Measurements from ENCODE around the gene ENOX2. TPM values are rescaled to one million over a fixed set of nuclear protein-coding genes. Genes with fewer than 3 reads are reported as not detected.

The ENOX2 gene
- total RNA-seq, 1 donor from 2014 or later, result 13.6 TPM

GRCh38 chrX:130895299-130895698 lies 7.7 kb downstream of the ENOX2 start:
- DNase-seq (ENCODE audit: extremely low spot score, unreplicated experiment), result no peak

GRCh38 chrX:130893356-130894085 lies 9.5 kb downstream of the ENOX2 start:
- no peaks in the 10 kb centered on the region for H3K9me3 Mint-ChIP-seq (ENCODE audit: unreplicated experiment)
- DNase-seq (ENCODE audit: extremely low spot score, unreplicated experiment), result no peak
- H3K27ac Mint-ChIP-seq (ENCODE audit: unreplicated experiment), result peak overlapping the region; percentile 19
- H3K36me3 Mint-ChIP-seq (ENCODE audit: unreplicated experiment), result no peaks in the 10 kb centered on the region
- no peak for TF ChIP-seq CTCF (IDR thresholded peaks at IDR 0.05)
- no peak overlapping the region for H3K4me3 Mint-ChIP-seq (ENCODE audit: unreplicated experiment)
- peaks cover 42% of the 10 kb centered on the region for H3K4me1 Mint-ChIP-seq (ENCODE audit: unreplicated experiment)
- no peaks in the 10 kb centered on the region for H3K27me3 Mint-ChIP-seq (ENCODE audit: unreplicated experiment)

More at GRCh38 chrX:130895299-130895698, 7.7 kb downstream of the ENOX2 start:
- Mint-ChIP-seq H3K9me3 (ENCODE audit: unreplicated experiment) (no peaks in the 10 kb centered on the region), H3K27me3 (ENCODE audit: unreplicated experiment) (no peaks in the 10 kb centered on the region), H3K36me3 (ENCODE audit: unreplicated experiment) (no peaks in the 10 kb centered on the region), H3K4me1 (ENCODE audit: unreplicated experiment) (peaks cover 30% of the 10 kb centered on the region), H3K4me3 (ENCODE audit: unreplicated experiment) (no peak overlapping the region), H3K27ac (ENCODE audit: unreplicated experiment) (no peak overlapping the region)
- no peak for TF ChIP-seq CTCF (IDR thresholded peaks at IDR 0.05)

- Mint-ChIP-seq H3K4me3 (ENCODE audit: unreplicated experiment) (no peak overlapping the region), H3K36me3 (ENCODE audit: unreplicated experiment) (no peaks in the 10 kb centered on the region), H3K4me1 (ENCODE audit: unreplicated experiment) (peaks cover 17% of the 10 kb centered on the region), H3K27me3 (ENCODE audit: unreplicated experiment) (no peaks in the 10 kb centered on the region), H3K9me3 (ENCODE audit: unreplicated experiment) (no peaks in the 10 kb centered on the region), H3K27ac (ENCODE audit: unreplicated experiment) (no peak overlapping the region)
- TF ChIP-seq CTCF (IDR thresholded peaks at IDR 0.05), result no peak
- DNase-seq (ENCODE audit: extremely low spot score, unreplicated experiment), result no peak
Observed at GRCh38 chrX:130887376-130887775, 15.6 kb downstream of the ENOX2 start.

- no peaks in the 10 kb centered on the region for H3K36me3 Mint-ChIP-seq (ENCODE audit: unreplicated experiment)
- no peak for DNase-seq (ENCODE audit: extremely low spot score, unreplicated experiment)
- H3K27ac Mint-ChIP-seq (ENCODE audit: unreplicated experiment), result no peak overlapping the region
- H3K27me3 Mint-ChIP-seq (ENCODE audit: unreplicated experiment), result no peaks in the 10 kb centered on the region
- peaks cover 17% of the 10 kb centered on the region for H3K4me1 Mint-ChIP-seq (ENCODE audit: unreplicated experiment)
- no peaks in the 10 kb centered on the region for H3K9me3 Mint-ChIP-seq (ENCODE audit: unreplicated experiment)
- no peak for TF ChIP-seq CTCF (IDR thresholded peaks at IDR 0.05)
- H3K4me3 Mint-ChIP-seq (ENCODE audit: unreplicated experiment), result no peak overlapping the region
Observed at GRCh38 chrX:130885996-130886395, 17.0 kb downstream of the ENOX2 start.

- no peak overlapping the region for H3K27ac Mint-ChIP-seq (ENCODE audit: unreplicated experiment)
Observed at GRCh38 chrX:130885508-130885907, 17.5 kb downstream of the ENOX2 start.

More at GRCh38 chrX:130885508-130885907, 17.5 kb downstream of the ENOX2 start:
- Mint-ChIP-seq H3K4me3 (ENCODE audit: unreplicated experiment) (no peak overlapping the region), H3K9me3 (ENCODE audit: unreplicated experiment) (no peaks in the 10 kb centered on the region), H3K4me1 (ENCODE audit: unreplicated experiment) (peaks cover 16% of the 10 kb centered on the region), H3K27me3 (ENCODE audit: unreplicated experiment) (no peaks in the 10 kb centered on the region), H3K36me3 (ENCODE audit: unreplicated experiment) (no peaks in the 10 kb centered on the region)
- DNase-seq (ENCODE audit: extremely low spot score, unreplicated experiment), result no peak
- no peak for TF ChIP-seq CTCF (IDR thresholded peaks at IDR 0.05)

Measured in osteocyte (in vitro differentiated cells).